WI38 (cell line): Measurements from ENCODE around the gene PDGFB.

Experiments
- H3K4me3 ChIP-seq: 2 replicates; pipeline ENCODE4 v1.5.1; 2011; ENCODE audit warnings: low read depth, mild to moderate bottlenecking, control low read depth, low read length
- CTCF ChIP-seq: IDR thresholded peaks from 2 replicates; pipeline ENCODE4 v1.5.1; 2012; ENCODE audit warnings: low read depth, mild to moderate bottlenecking, control low read depth, low read length

The PDGFB gene

GRCh38 chr22:39277142-39277607 lies 32.4 kb upstream of the PDGFB start:
- H3K4me3 ChIP-seq, result no peak overlapping the region
- no peak for TF ChIP-seq CTCF

- no peak overlapping the region for H3K4me3 ChIP-seq
- no peak for TF ChIP-seq CTCF
Measured at GRCh38 chr22:39276440-39277141, 31.8 kb upstream of the PDGFB start.

- H3K4me3 ChIP-seq, result no peak overlapping the region
- TF ChIP-seq CTCF, result no peak
Measured at GRCh38 chr22:39275814-39276439, 31.1 kb upstream of the PDGFB start.

GRCh38 chr22:39273950-39274887 lies 29.4 kb upstream of the PDGFB start:
- no peak overlapping the region for H3K4me3 ChIP-seq
- no peak for TF ChIP-seq CTCF

GRCh38 chr22:39270792-39271191 lies 26.0 kb upstream of the PDGFB start:
- no peak for TF ChIP-seq CTCF
- no peak overlapping the region for H3K4me3 ChIP-seq

GRCh38 chr22:39270280-39270679 lies 25.5 kb upstream of the PDGFB start:
- no peak for TF ChIP-seq CTCF
- H3K4me3 ChIP-seq, result no peak overlapping the region
